GM13976 (cell line): Measurements from ENCODE around the gene MPRIP.

Source experiments
- DNase-seq: peaks from one replicate; pipeline ENCODE4 v3.0.0; 2012; ENCODE audit warnings: low spot score
- CTCF ChIP-seq: IDR thresholded peaks from 2 replicates; pipeline ENCODE4 v1.5.1; 2012; ENCODE audit warnings: borderline replicate concordance, mild to moderate bottlenecking; ENCODE audit not compliant: insufficient read depth; ENCODE audit errors: extremely low read depth, missing control alignments, control extremely low read depth
- in situ Hi-C: fragments of 300-500 bp; cut with MboI; formaldehyde crosslinking; loops from one replicate; pipeline ENCODE4 v1.12.0; 2022; ENCODE audit warnings: low sequenced_read_pairs, mixed read lengths, inconsistent platforms; ENCODE audit not compliant: unreplicated experiment

MPRIP gene

DNA sequence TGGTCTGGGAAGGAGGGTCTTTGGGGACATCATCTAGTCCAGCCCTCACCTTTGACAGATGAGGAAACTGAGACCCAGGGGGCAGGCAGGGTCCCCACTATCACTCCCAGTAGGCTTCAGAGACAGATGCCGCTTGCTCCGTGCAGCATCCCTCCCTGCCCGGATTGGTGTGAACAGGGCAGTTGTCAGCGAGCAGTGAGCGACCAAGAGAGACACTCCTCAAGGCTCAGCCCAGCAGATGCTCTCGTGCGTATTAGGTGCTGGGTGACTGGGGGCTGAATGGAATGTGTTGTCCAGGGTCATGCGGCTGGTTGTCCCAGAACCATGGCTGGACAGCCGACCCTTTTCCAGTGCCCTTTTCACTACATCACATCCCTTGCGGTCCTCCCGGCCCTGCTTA lies 49.0 kb downstream of the MPRIP start:
- TF ChIP-seq CTCF: no peak
- no peak for DNase-seq
- in situ Hi-C loops: no loop called here

DNA sequence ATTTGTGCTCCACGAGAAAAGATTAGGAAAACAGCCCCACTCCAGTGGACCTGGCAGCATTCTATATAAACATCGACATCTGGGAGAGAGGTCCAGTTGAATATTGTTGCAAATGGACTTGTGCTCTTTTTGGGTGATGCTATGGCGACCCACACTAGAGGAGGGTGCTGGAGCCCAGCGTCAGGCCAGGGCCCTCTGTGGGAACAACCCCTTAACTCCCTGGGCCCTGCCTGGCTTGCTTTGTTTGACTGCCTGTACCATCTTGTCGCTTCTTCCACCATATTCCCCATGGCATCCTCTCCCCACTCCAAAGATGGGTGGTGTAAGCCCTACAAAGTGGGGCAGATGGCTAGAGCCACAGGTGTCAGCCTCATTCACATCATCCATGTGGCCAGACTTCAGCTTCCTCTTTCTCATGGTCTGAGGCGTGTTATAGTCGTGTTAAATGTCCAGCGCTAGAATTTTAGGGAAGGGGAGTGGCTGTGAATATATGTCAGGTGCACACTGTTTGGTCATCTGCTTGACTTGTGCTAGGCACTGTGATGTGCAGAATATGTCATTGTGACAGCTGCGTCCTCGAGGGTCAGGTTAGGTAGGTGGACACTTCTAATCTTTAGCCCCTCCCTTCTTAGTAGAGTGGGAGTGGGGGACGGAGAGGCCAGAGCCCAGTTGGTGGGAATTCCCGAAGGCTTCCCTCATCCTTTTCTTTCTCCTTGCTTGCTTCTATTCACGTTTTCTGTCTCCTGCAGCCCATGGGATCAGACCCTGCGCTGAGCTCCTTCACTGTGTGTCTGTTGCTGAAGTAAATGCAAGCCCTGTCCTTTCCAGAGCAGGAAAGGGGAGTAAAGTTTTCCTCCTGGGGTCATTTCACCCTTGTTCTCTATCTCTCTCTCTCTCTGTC lies 49.8 kb downstream of the MPRIP start:
- no peak for TF ChIP-seq CTCF
- no peak for DNase-seq
- in situ Hi-C loops: no loop called here

GRCh38 chr17:17093764-17094163 lies 51.5 kb downstream of the MPRIP start:
- TF ChIP-seq CTCF: no peak
- in situ Hi-C loops: no loop called here
- no peak for DNase-seq

GRCh38 chr17:17096438-17097178 lies 54.4 kb downstream of the MPRIP start:
- no peak for TF ChIP-seq CTCF
- no peak for DNase-seq
- in situ Hi-C loops: no loop called here

DNA sequence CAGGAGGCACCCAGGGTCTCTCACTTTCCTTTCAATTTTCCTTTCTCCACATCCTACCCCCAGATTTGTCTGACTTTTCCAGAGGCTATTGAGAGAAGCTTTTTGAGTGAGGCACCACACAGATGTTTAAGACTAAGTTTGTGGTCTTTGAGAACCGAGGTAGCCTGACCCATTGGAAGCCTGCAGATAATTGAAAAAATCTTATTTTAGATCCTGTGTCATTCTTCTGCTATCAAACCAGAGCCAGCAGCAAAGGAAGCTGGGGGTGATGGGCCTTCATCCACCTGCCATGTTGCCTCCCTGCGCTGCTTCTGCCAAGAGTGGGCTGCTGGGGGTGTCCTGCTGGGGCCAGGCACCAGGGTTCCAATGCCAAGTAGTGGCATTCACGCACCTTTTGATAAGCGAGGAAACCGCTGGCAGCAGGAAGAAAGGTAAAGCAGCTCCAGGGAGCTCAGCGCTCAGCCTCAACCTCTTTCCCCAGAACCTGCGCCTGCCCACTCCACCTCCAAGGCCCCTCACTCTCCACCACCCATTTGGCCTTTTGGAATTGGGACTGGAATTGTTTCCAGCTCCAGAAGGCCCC lies 55.6 kb downstream of the MPRIP start:
- no peak for DNase-seq
- in situ Hi-C loops: no loop called here
- TF ChIP-seq CTCF: no peak

DNA sequence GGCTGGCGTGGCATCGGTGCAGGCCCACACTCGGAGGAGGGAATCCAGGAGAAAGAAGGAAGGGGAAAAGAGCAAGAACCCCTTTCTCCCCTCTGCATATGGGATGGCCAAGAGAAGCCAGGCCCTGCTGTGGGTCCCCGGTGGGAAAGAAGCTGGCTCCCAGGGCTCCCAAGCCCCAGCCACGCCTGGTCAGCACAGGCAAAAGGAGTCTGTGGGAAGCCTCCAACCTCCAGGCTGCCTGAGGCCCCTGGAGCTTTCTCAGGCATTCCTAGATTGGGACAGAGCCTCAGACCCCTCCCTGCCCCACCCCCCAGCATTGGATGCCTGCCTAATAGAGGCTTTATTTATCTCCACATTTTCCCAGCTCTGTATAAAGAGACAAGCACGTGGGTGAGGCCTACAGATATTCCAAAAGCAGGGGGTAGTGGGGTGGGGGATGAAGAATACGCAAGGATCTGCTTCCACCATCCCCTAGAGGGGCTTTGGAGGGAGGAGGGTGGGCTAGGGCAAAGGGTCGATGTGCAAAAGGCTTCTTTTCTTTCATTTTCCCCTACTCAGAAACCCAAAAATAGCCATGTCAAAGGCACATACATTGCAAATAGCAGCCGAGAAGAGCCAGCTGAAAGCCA lies 56.4 kb downstream of the MPRIP start:
- in situ Hi-C loops: no loop called here
- DNase-seq: no peak
- TF ChIP-seq CTCF: no peak
